Measurements from ENCODE around the gene EGFL7. TPM values are rescaled to one million over a fixed set of nuclear protein-coding genes. Genes with fewer than 3 reads are reported as not detected.

The EGFL7 gene
- total and polyA plus RNA-seq, 3 donors from 2014 or later = 68.5 to 106 (median 101) TPM

- WGBS, 2 donors = 38 to 40% methylated on average over 1 to 26 of the region's 37 CpGs
- no peaks in the 10 kb centered on the region for H3K9me3 ChIP-seq
- no peak for DNase-seq
- intact Hi-C loops (cut with DNase I; ENCODE audit: low total_unique reads) = no loop called here
- TF ChIP-seq, protein P1, sequence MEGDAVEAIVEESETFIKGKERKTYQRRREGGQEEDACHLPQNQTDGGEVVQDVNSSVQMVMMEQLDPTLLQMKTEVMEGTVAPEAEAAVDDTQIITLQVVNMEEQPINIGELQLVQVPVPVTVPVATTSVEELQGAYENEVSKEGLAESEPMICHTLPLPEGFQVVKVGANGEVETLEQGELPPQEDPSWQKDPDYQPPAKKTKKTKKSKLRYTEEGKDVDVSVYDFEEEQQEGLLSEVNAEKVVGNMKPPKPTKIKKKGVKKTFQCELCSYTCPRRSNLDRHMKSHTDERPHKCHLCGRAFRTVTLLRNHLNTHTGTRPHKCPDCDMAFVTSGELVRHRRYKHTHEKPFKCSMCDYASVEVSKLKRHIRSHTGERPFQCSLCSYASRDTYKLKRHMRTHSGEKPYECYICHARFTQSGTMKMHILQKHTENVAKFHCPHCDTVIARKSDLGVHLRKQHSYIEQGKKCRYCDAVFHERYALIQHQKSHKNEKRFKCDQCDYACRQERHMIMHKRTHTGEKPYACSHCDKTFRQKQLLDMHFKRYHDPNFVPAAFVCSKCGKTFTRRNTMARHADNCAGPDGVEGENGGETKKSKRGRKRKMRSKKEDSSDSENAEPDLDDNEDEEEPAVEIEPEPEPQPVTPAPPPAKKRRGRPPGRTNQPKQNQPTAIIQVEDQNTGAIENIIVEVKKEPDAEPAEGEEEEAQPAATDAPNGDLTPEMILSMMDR (IDR thresholded peaks at IDR 0.05) = no peak
- no peak for TF ChIP-seq POLR2A (IDR thresholded peaks at IDR 0.05)
- peaks cover 19% of the 10 kb centered on the region for H3K4me1 ChIP-seq
- H3K27me3 ChIP-seq = no peaks in the 10 kb centered on the region
- H3K27ac ChIP-seq = peak overlapping the region; percentile 20 to 76
- H3K4me3 ChIP-seq = peak overlapping the region; percentile 57 to 87
- H3K36me3 ChIP-seq (ENCODE audit: low read depth, missing control alignments) = no peaks in the 10 kb centered on the region
Observed at GRCh38 chr9:136687721-136688223, 25.1 kb downstream of the EGFL7 start.

GRCh38 chr9:136688274-136689107, 25.8 kb downstream of the EGFL7 start:
- TF ChIP-seq, protein P1 (IDR thresholded peaks at IDR 0.05) = no peak
- TF ChIP-seq POLR2A (IDR thresholded peaks at IDR 0.05) = no peak
- no peak for DNase-seq
- intact Hi-C loops (cut with DNase I; ENCODE audit: low total_unique reads) = no loop called here
- WGBS, 2 donors = 61 to 77% methylated on average over 7 to 21 of the region's 21 CpGs
- no peaks in the 10 kb centered on the region for H3K36me3 ChIP-seq (ENCODE audit: low read depth, missing control alignments)
- no peak overlapping the region for H3K27ac ChIP-seq
- H3K9me3 ChIP-seq = no peaks in the 10 kb centered on the region
- no peaks in the 10 kb centered on the region for H3K27me3 ChIP-seq
- H3K4me3 ChIP-seq = no peak overlapping the region
- H3K4me1 ChIP-seq = peaks cover 19% of the 10 kb centered on the region

DNA sequence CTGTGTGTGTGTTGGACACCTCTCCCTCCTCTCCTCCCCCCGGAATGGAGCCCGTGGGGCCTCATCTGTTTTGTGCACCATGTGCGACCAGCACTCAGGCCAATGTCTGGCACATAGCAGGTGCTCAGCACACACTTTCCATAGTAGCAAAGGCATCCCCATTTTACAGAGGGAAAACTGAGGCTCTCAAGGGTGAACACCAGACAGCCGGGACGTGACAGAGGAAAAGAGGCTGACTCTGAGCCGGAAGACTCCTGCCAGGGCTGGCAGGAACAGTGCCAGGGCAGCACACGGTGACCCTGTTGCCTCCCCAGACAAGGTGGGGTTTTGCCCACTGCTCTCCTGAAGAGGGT, 26.4 kb downstream of the EGFL7 start:
- H3K4me1 ChIP-seq = peaks cover 19% of the 10 kb centered on the region
- TF ChIP-seq, protein P1 (IDR thresholded peaks at IDR 0.05) = no peak
- no peak for TF ChIP-seq POLR2A (IDR thresholded peaks at IDR 0.05)
- no peaks in the 10 kb centered on the region for H3K36me3 ChIP-seq (ENCODE audit: low read depth, missing control alignments)
- 80 to 85% methylated on average over 3 to 7 of the region's 7 CpGs for WGBS, 2 donors
- H3K4me3 ChIP-seq = no peak overlapping the region
- H3K27me3 ChIP-seq = no peaks in the 10 kb centered on the region
- H3K27ac ChIP-seq = no peak overlapping the region
- no peaks in the 10 kb centered on the region for H3K9me3 ChIP-seq
- intact Hi-C loops (cut with DNase I; ENCODE audit: low total_unique reads) = no loop called here
- DNase-seq = no peak

GRCh38 chr9:136690104-136690805, 27.5 kb downstream of the EGFL7 start:
- H3K27ac ChIP-seq = no peak overlapping the region
- WGBS, 2 donors = 72 to 78% methylated on average over 21 to 25 of the region's 25 CpGs
- H3K4me3 ChIP-seq = no peak overlapping the region
- intact Hi-C loops (cut with DNase I; ENCODE audit: low total_unique reads) = no loop called here
- TF ChIP-seq, protein P1 (IDR thresholded peaks at IDR 0.05) = no peak
- TF ChIP-seq POLR2A (IDR thresholded peaks at IDR 0.05) = no peak
- H3K9me3 ChIP-seq = no peaks in the 10 kb centered on the region
- no peaks in the 10 kb centered on the region for H3K27me3 ChIP-seq
- DNase-seq = no peak
- H3K4me1 ChIP-seq = peaks cover 19% of the 10 kb centered on the region
- no peaks in the 10 kb centered on the region for H3K36me3 ChIP-seq (ENCODE audit: low read depth, missing control alignments)
